Measurements from ENCODE around the gene TRAPPC12.

GRCh38 chr2:3464401-3465005 is 85.0 kb downstream of the TRAPPC12 start:
- TF ChIP-seq POLR2AphosphoS5 (IDR thresholded peaks at IDR 0.05; ENCODE audit: low read depth, low read length) (no peak), TAF1 (IDR thresholded peaks at IDR 0.05; ENCODE audit: borderline replicate concordance, low read depth, low read length) (no peak), POLR2A (IDR thresholded peaks at IDR 0.05; ENCODE audit: low read depth, low read length) (no peak)

Measured in GM12892 (cell line).